NB4 (cell line): Measurements from ENCODE around the gene ZNF512B.
"Not testable (repeated sequence)": the region's sequence is repeated elsewhere in the genome, so short reads cannot be mapped to it uniquely, and the experiment has no call there.

Source experiments
- DNase-seq: peaks from one replicate; pipeline ENCODE4 v3.0.0; 2010; ENCODE audit warnings: low read depth
- H3K4me3 ChIP-seq: one replicate; pipeline ENCODE4 v1.5.1; 2011; ENCODE audit warnings: mild to moderate bottlenecking, low read depth, low read length, moderate library complexity
- MAX ChIP-seq: IDR thresholded peaks from 2 replicates; pipeline ENCODE4 v1.6.1; 2011; ENCODE audit warnings: low read depth, low read length
- MYC ChIP-seq: IDR thresholded peaks from 2 replicates; pipeline ENCODE4 v1.6.1; 2011; ENCODE audit warnings: low read depth, low read length
- POLR2A ChIP-seq: IDR thresholded peaks from 2 replicates; pipeline ENCODE4 v1.6.1; 2011; ENCODE audit warnings: mild to moderate bottlenecking; ENCODE audit not compliant: insufficient read length; ENCODE audit errors: extremely low read depth
- TF ChIP-seq, protein P1 (sequence below): IDR thresholded peaks from one replicate; pipeline ENCODE4 v1.5.1; 2012; ENCODE audit warnings: low read depth, low read length

Gene ZNF512B

GRCh38 chr20:63934271-63935068 lies 35.3 kb downstream of the ZNF512B start:
- no peak overlapping the region for H3K4me3 ChIP-seq
- no peak for DNase-seq
- no peak for TF ChIP-seq POLR2A
- TF ChIP-seq, protein P1, sequence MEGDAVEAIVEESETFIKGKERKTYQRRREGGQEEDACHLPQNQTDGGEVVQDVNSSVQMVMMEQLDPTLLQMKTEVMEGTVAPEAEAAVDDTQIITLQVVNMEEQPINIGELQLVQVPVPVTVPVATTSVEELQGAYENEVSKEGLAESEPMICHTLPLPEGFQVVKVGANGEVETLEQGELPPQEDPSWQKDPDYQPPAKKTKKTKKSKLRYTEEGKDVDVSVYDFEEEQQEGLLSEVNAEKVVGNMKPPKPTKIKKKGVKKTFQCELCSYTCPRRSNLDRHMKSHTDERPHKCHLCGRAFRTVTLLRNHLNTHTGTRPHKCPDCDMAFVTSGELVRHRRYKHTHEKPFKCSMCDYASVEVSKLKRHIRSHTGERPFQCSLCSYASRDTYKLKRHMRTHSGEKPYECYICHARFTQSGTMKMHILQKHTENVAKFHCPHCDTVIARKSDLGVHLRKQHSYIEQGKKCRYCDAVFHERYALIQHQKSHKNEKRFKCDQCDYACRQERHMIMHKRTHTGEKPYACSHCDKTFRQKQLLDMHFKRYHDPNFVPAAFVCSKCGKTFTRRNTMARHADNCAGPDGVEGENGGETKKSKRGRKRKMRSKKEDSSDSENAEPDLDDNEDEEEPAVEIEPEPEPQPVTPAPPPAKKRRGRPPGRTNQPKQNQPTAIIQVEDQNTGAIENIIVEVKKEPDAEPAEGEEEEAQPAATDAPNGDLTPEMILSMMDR: peak; percentile 37

- no peak overlapping the region for H3K4me3 ChIP-seq
- DNase-seq: no peak
These were observed 36.1 kb downstream of the ZNF512B start for GRCh38 chr20:63933646-63934045.

DNA sequence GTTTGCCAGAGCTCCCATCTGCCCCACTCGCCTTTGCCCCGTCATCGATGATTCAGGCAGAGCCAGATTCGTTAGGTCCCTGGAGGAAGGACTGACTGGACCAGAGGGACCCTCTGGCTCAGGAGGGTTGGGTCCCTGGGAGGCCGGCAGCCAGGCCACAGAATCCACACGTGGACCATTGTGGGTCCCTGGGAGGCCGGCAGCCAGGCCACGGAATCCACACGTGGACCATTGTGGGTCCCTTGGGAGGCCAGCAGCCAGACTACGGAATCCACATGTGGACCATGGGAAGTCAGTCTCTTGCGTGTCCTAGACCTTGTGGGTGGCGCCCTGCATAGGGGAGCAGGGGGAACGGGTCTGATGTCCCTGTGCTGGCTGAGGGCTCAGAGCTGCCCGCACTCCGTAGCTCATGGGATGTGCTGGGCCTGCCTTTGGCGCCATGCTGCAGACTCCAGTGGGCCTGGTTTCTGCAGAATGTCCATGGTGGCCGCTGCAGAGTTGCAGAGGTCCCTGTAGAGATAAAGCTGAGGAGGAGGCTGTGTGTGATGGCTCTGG lies 37.0 kb downstream of the ZNF512B start:
- no peak overlapping the region for H3K4me3 ChIP-seq
- DNase-seq: no peak
- no peak for TF ChIP-seq MAX
- TF ChIP-seq, protein P1: no peak
- no peak for TF ChIP-seq POLR2A
- TF ChIP-seq MYC: no peak

More at GRCh38 chr20:63933646-63934045, 36.1 kb downstream of the ZNF512B start:
- no peak for TF ChIP-seq POLR2A
- TF ChIP-seq MAX: no peak
- TF ChIP-seq, protein P1: no peak
- no peak for TF ChIP-seq MYC

DNA sequence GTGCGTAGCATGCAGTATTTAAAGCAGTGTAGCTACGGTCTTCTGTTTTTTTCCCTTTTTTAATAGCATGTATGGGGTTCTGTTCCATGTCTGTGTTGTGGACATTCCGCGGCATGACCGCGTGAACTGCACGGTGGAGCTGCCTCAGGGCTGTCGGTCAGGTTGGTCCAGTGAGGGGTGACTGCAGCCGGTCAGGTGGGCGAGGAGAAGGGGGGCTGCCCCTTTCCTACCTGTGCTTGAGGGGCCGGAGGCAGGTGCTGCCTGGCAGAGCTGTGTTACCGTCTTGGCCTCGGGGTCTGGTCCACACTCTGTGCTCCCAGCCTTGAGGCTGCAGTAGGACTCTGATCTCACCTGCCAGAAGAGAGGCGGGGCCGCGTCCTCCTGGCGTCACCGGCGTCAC lies 38.0 kb downstream of the ZNF512B start:
- H3K4me3 ChIP-seq: no peak overlapping the region
- TF ChIP-seq MAX: no peak
- no peak for TF ChIP-seq MYC
- no peak for TF ChIP-seq POLR2A
- TF ChIP-seq, protein P1: no peak
- DNase-seq: no peak

- H3K4me3 ChIP-seq: no peak overlapping the region
- TF ChIP-seq POLR2A: no peak
- TF ChIP-seq MAX: no peak
- TF ChIP-seq MYC: no peak
- TF ChIP-seq, protein P1: no peak
- DNase-seq: no peak
These were observed 38.7 kb downstream of the ZNF512B start for GRCh38 chr20:63930971-63931553.

DNA sequence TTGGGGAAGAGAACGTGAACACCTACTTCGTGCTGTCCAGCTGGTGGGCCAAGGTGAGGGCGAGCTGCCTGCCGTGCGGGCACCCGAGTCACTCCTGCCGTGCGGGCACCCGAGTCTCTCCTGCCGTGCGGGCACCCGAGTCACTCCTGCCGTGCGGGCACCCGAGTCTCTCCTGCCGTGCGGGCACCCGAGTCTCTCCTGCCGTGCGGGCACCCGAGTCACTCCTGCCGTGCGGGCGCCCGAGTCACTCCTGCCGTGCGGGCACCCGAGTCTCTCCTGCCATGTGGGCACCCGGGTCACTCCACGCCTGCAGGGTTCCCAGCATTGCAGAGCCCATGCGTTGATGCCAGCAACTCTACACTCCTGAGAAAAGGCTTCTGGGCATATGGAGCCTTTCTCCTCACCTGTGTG lies 40.3 kb downstream of the ZNF512B start:
- not testable (repeated sequence) for DNase-seq, H3K4me3 ChIP-seq
